GM23338 (cell line): ENCODE measurements around the gene ST3GAL6. TPM values are rescaled to one million over a fixed set of nuclear protein-coding genes. Genes with fewer than 3 reads are reported as not detected.

ENCODE experiments used
- ATAC-seq: fragments of 200-7000 bp; cut with Tn5 transposase; 3 replicates; pipeline ENCODE4 v1.9.1; 2020
- DNase-seq: peaks from one replicate; pipeline ENCODE4 v3.0.0-alpha.2; 2015; ENCODE audit warnings: low spot score
- H2AFZ ChIP-seq: fragments of 200-600 bp; sonication (generic); 2 replicates; pipeline ENCODE4 v1.8.0; 2016; ENCODE audit warnings: antibody characterized with exemption, mild to moderate bottlenecking, moderate library complexity
- H3F3A ChIP-seq: fragments of 200-600 bp; sonication (generic); replicated peaks from 2 replicates; pipeline ENCODE4 v1.8.0; 2017; ENCODE audit warnings: antibody characterized with exemption, mixed run types, low read depth
- H3K27ac ChIP-seq: fragments of 200-600 bp; sonication (generic); 2 replicates; pipeline ENCODE4 v1.6.1; 2016; ENCODE audit warnings: low read depth
- H3K27me3 ChIP-seq: fragments of 200-600 bp; sonication (generic); 2 replicates; pipeline ENCODE4 v1.8.0; 2016; ENCODE audit warnings: mild to moderate bottlenecking, mixed run types, moderate library complexity; ENCODE audit not compliant: insufficient read depth
- H3K36me3 ChIP-seq: fragments of 200-600 bp; sonication (generic); 2 replicates; pipeline ENCODE4 v1.8.0; 2016; ENCODE audit warnings: mild to moderate bottlenecking; ENCODE audit not compliant: insufficient read depth
- H3K4me1 ChIP-seq: fragments of 200-600 bp; sonication (generic); 2 replicates; pipeline ENCODE4 v1.8.0; 2016; ENCODE audit warnings: mild to moderate bottlenecking, moderate library complexity; ENCODE audit not compliant: insufficient read depth
- H3K4me2 ChIP-seq: fragments of 200-600 bp; sonication (generic); 2 replicates; pipeline ENCODE4 v1.7.1; 2017; ENCODE audit warnings: mixed run types
- H3K4me3 ChIP-seq: fragments of 200-600 bp; sonication (generic); 2 replicates; pipeline ENCODE4 v1.6.1; 2016; ENCODE audit warnings: mixed run types
- H3K79me2 ChIP-seq: fragments of 200-600 bp; sonication (generic); replicated peaks from 2 replicates; pipeline ENCODE4 v1.8.0; 2017; ENCODE audit warnings: mild to moderate bottlenecking; ENCODE audit not compliant: insufficient read depth
- H3K9me2 ChIP-seq: fragments of 200-600 bp; sonication (generic); 2 replicates; pipeline ENCODE4 v1.8.0; 2017; ENCODE audit not compliant: insufficient read depth
- H4K20me1 ChIP-seq: fragments of 200-600 bp; sonication (generic); replicated peaks from 2 replicates; pipeline ENCODE4 v1.8.0; 2017; ENCODE audit warnings: mild to moderate bottlenecking; ENCODE audit not compliant: insufficient read depth
- H3K27ac Mint-ChIP-seq: 2 replicates; pipeline ENCODE4 v1.8.0; 2020; ENCODE audit warnings: inconsistent platforms, mild to moderate bottlenecking, moderate library complexity, mixed read lengths
- H3K27me3 Mint-ChIP-seq: 3 replicates; pipeline ENCODE4 v1.8.0; 2022; ENCODE audit warnings: low read depth, mild to moderate bottlenecking, moderate library complexity, mixed read lengths, inconsistent platforms; ENCODE audit not compliant: insufficient read depth, poor library complexity
- H3K36me3 Mint-ChIP-seq: 3 replicates; pipeline ENCODE4 v1.8.0; 2021; ENCODE audit warnings: low read depth, mild to moderate bottlenecking, inconsistent platforms, moderate library complexity, mixed read lengths
- H3K4me1 Mint-ChIP-seq: 3 replicates; pipeline ENCODE4 v1.8.0; 2020; ENCODE audit warnings: mild to moderate bottlenecking, inconsistent platforms, mixed read lengths
- H3K4me3 Mint-ChIP-seq: 3 replicates; pipeline ENCODE4 v1.8.0; 2021; ENCODE audit warnings: moderate library complexity, mild to moderate bottlenecking, inconsistent platforms, mixed read lengths
- H3K9me3 Mint-ChIP-seq: 3 replicates; pipeline ENCODE4 v1.8.0; 2020; ENCODE audit warnings: moderate library complexity, mild to moderate bottlenecking, inconsistent platforms, mixed read lengths
- EZH2 ChIP-seq: fragments of 200-600 bp; sonication (generic); IDR thresholded peaks from one replicate; pipeline ENCODE4 v1.8.0; 2017; ENCODE audit warnings: antibody characterized with exemption, mild to moderate bottlenecking, low read depth; ENCODE audit not compliant: unreplicated experiment
- EZH2phosphoT487 ChIP-seq: fragments of 200-600 bp; sonication (generic); IDR thresholded peaks from one replicate; pipeline ENCODE4 v1.8.1; 2018; ENCODE audit warnings: antibody characterized with exemption; ENCODE audit not compliant: unreplicated experiment
- JUNB ChIP-seq: IDR thresholded peaks from one replicate; pipeline ENCODE4 v1.6.1; 2016; ENCODE audit warnings: antibody characterized with exemption; ENCODE audit not compliant: unreplicated experiment
- NANOG ChIP-seq: IDR thresholded peaks from 2 replicates; pipeline ENCODE4 v1.6.1; 2016; ENCODE audit warnings: antibody characterized with exemption, borderline replicate concordance
- POLR2AphosphoS5 ChIP-seq: IDR thresholded peaks from 2 replicates; pipeline ENCODE4 v1.6.1; 2016; ENCODE audit warnings: antibody characterized with exemption, low read depth
- STAT1 ChIP-seq: IDR thresholded peaks from one replicate; pipeline ENCODE4 v1.6.1; 2016; ENCODE audit warnings: antibody characterized with exemption; ENCODE audit not compliant: unreplicated experiment
- ZNF114 ChIP-seq: fragments of 250-450 bp; sonication (Bioruptor Pico); IDR thresholded peaks from 2 replicates; pipeline ENCODE4 v1.5.0; 2020; ENCODE audit warnings: mild to moderate bottlenecking, moderate library complexity
- ZNF462 ChIP-seq: fragments of 250-450 bp; sonication (Bioruptor Pico); IDR thresholded peaks from 2 replicates; pipeline ENCODE4 v1.5.0; 2020; ENCODE audit warnings: mild to moderate bottlenecking, moderate library complexity
- polyA plus RNA-seq: library from polyadenylated mRNA; unstranded; fragments of >200 nt; fragmentation: Nextera tagmentation; extraction: Ambion mirVana; gene quantifications from 2 replicates; pipeline ENCODE4 v1.2.1, GENCODE V29; 2016
- total RNA-seq: library from RNA; depleted of rRNA; stranded (reverse); fragments of >200 nt; shearing (Covaris generic); gene quantifications from 2 replicates; pipeline ENCODE4 v1.2.3, GENCODE V29; 2014
- TF ChIP-seq, protein P1 (sequence below): IDR thresholded peaks from one replicate; pipeline ENCODE4 v1.6.1; 2018; ENCODE audit warnings: antibody characterized with exemption; ENCODE audit not compliant: unreplicated experiment

The ST3GAL6 gene
- total and polyA plus RNA-seq, 2 experiments from 2014 or later = 4.7 to 8.1 TPM

DNA sequence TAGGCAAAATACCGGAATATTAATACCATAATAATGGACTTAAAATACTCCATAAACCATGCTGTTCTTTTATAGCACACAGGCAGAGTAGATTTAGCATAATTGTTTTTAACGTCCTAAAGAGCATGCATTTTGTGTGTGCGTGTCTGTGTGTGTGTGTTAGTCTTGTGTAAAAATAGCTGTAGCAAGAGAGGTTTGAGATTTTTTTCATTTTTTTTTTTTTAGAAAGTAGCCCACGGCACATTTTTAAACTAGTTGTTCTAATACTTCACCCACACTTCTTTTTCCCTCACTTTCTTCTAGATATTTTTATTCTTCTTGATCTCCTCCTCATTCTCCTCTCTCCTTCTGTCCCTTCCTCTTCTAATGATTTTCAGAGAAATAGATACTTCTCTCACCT, 7.5 kb upstream of the ST3GAL6 start:
- H3K27ac Mint-ChIP-seq = 0 out of 2 replicates have a peak overlapping the region, but pooled peaks have one; percentile 35
- Histone ChIP-seq H4K20me1 (peaks cover 7% of the 10 kb centered on the region; the same call in 1 of the 2 replicates), H3K79me2 (no peaks in the 10 kb centered on the region), H3K4me3 (no peak overlapping the region), H3K36me3 (no peaks in the 10 kb centered on the region), H3K27ac (no peak overlapping the region), H2AFZ (no peak overlapping the region), H3K9me2 (no peaks in the 10 kb centered on the region), H3K4me1 (no peaks in the 10 kb centered on the region), H3K27me3 (no peaks in the 10 kb centered on the region), H3K4me2 (no peak overlapping the region), H3F3A (no peaks in the 10 kb centered on the region)
- H3K9me3 Mint-ChIP-seq = no peaks in the 10 kb centered on the region; the same call in 2 of the 3 replicates
- no peak for DNase-seq
- H3K27me3 Mint-ChIP-seq = no peaks in the 10 kb centered on the region
- TF ChIP-seq NANOG = no peak
- no peak for TF ChIP-seq ZNF114 (CRISPR knock-in tag)
- TF ChIP-seq EZH2phosphoT487 = no peak
- no peak for TF ChIP-seq ZNF462 (CRISPR knock-in tag)
- no peak for TF ChIP-seq POLR2AphosphoS5
- TF ChIP-seq, protein P1, sequence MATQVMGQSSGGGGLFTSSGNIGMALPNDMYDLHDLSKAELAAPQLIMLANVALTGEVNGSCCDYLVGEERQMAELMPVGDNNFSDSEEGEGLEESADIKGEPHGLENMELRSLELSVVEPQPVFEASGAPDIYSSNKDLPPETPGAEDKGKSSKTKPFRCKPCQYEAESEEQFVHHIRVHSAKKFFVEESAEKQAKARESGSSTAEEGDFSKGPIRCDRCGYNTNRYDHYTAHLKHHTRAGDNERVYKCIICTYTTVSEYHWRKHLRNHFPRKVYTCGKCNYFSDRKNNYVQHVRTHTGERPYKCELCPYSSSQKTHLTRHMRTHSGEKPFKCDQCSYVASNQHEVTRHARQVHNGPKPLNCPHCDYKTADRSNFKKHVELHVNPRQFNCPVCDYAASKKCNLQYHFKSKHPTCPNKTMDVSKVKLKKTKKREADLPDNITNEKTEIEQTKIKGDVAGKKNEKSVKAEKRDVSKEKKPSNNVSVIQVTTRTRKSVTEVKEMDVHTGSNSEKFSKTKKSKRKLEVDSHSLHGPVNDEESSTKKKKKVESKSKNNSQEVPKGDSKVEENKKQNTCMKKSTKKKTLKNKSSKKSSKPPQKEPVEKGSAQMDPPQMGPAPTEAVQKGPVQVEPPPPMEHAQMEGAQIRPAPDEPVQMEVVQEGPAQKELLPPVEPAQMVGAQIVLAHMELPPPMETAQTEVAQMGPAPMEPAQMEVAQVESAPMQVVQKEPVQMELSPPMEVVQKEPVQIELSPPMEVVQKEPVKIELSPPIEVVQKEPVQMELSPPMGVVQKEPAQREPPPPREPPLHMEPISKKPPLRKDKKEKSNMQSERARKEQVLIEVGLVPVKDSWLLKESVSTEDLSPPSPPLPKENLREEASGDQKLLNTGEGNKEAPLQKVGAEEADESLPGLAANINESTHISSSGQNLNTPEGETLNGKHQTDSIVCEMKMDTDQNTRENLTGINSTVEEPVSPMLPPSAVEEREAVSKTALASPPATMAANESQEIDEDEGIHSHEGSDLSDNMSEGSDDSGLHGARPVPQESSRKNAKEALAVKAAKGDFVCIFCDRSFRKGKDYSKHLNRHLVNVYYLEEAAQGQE = no peak
- no peak for TF ChIP-seq JUNB
- TF ChIP-seq EZH2 = no peak
- no peak for TF ChIP-seq STAT1
- ATAC-seq = no peak
- H3K36me3 Mint-ChIP-seq = no peaks in the 10 kb centered on the region
- H3K4me1 Mint-ChIP-seq = no peaks in the 10 kb centered on the region; the same call in 2 of the 3 replicates
- no peak overlapping the region for H3K4me3 Mint-ChIP-seq
